Activated T-helper 17 cell treated with anti-CD3 and anti-CD28 coated beads, Interleukin-2, amount 50 U/mL, for 72 hours (primary cell): ENCODE measurements around the gene IPO13. TPM values are rescaled to one million over a fixed set of nuclear protein-coding genes. Genes with fewer than 3 reads are reported as not detected.

Experiments used
- ATAC-seq: fragments of 150-1000 bp; cut with Tn5 transposase; replicated peaks from 2 replicates; pipeline ENCODE4 v1.10.0; 2021; ENCODE audit warnings: mild to moderate bottlenecking, moderate library complexity
- H3K27ac Mint-ChIP-seq: one replicate; pipeline ENCODE4 v1.8.0; 2022; ENCODE audit warnings: mixed read lengths
- H3K27me3 Mint-ChIP-seq: one replicate; pipeline ENCODE4 v1.8.0; 2022; ENCODE audit warnings: mixed read lengths
- H3K36me3 Mint-ChIP-seq: one replicate; pipeline ENCODE4 v1.8.0; 2022; ENCODE audit warnings: low read depth, mild to moderate bottlenecking, mixed read lengths
- H3K4me1 Mint-ChIP-seq: one replicate; pipeline ENCODE4 v1.8.0; 2022; ENCODE audit warnings: mixed read lengths
- H3K4me3 Mint-ChIP-seq: one replicate; pipeline ENCODE4 v1.8.0; 2022; ENCODE audit warnings: mild to moderate bottlenecking, mixed read lengths
- H3K9me3 Mint-ChIP-seq: one replicate; pipeline ENCODE4 v1.8.0; 2022; ENCODE audit warnings: mixed read lengths
- total RNA-seq, 2 donors: library from RNA; stranded (reverse); gene quantifications; one replicate each; pipeline ENCODE4 v1.2.3, GENCODE V29; 2022

The IPO13 gene
- total RNA-seq, 2 donors from 2014 or later, result 9.4 to 26.5 TPM

DNA sequence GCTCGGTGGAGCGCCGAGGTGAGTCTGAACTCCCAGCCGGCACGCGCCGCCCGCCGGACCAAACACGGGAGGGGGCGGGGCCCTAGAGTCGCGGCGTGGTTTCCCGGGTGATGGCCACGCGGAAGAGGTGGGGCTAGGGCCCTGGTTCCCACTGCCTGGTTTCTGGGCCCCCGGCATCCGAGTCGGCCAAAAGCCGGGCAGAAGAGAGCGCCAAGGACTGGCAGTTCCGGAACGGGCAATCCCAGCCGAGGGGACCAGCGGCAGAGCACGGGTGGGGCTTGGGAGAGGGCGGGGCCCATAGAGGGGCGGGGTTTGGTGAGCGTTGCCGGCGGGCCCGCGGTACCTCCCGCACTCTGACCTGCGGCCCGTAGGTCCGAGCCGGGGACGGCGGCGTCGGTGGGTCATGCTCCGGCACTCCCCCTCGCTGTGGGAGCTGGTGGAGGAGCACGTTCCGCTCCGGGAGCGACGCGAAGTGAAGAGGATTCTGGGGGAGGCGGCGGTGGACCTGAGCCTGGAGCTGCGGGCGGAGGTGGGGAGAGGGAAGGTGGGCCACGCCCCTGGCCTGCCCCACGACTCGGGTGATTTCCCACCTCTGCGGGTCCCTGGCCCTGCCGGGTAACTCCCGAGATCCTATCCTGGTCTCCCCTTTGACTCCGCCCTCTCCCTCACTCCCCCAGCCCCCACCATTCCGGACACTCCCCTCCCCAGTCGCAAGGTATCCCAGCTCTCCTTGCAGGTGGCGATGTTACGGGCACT, 44.9 kb downstream of the IPO13 start, which contains the start of gene CCDC24:
Gene CCDC24, plus strand, starts transcription at position 124 of the 756 bp plus-strand sequence. Its CDS starts 280 bp downstream, at position 404.
- peak; percentile 90 for ATAC-seq
- H3K4me1 Mint-ChIP-seq, result no peaks in the 10 kb centered on the region
- H3K9me3 Mint-ChIP-seq, result no peaks in the 10 kb centered on the region
- H3K36me3 Mint-ChIP-seq, result no peaks in the 10 kb centered on the region
- peak within 1 kb of the TSS; percentile 85 for H3K4me3 Mint-ChIP-seq
- H3K27me3 Mint-ChIP-seq, result no peaks in the 10 kb centered on the region
- peak within 1 kb of the TSS; percentile 48 for H3K27ac Mint-ChIP-seq

DNA sequence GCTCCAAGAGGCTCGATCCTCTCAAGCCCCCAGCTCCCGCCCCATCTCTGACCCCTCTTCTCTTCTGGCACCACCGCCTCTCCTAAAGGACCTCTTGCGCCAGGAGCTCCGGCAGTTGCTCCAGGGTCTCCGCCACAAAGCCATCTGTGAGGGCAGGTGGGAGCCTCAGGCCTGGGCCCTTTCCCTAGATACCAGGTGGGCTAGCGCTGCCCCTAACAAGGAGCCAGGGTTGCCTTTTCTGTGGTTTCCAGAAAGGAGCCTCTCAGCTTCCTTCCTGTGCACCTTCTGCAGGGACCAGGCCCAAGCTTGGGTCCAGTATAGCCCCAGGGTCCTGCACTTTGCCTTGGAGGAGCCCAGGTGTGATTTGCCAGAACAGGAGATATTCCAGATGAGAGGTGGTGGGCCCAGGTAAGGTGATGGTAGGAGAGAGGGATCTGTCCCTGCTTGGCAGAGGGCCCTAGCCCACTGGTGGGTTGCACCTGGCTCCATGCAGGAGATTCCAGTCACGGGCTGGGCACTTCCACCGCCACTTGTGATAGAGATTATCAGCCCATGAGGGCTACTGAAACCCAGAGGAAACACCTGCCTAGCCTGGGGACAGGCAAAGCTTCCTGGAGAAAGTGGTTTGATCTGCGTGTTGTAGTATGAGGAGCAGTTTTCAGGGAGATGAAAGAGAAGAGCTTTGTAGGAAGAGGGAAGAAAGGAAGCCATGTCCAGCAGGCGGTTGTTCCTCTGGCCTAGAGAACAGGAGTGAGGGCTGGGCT, 45.7 kb downstream of the IPO13 start:
- no peaks in the 10 kb centered on the region for H3K36me3 Mint-ChIP-seq
- H3K4me3 Mint-ChIP-seq, result peak overlapping the region; percentile 85
- no peaks in the 10 kb centered on the region for H3K4me1 Mint-ChIP-seq
- peak overlapping the region; percentile 48 for H3K27ac Mint-ChIP-seq
- H3K9me3 Mint-ChIP-seq, result no peaks in the 10 kb centered on the region
- ATAC-seq, result no peak
- H3K27me3 Mint-ChIP-seq, result no peaks in the 10 kb centered on the region

DNA sequence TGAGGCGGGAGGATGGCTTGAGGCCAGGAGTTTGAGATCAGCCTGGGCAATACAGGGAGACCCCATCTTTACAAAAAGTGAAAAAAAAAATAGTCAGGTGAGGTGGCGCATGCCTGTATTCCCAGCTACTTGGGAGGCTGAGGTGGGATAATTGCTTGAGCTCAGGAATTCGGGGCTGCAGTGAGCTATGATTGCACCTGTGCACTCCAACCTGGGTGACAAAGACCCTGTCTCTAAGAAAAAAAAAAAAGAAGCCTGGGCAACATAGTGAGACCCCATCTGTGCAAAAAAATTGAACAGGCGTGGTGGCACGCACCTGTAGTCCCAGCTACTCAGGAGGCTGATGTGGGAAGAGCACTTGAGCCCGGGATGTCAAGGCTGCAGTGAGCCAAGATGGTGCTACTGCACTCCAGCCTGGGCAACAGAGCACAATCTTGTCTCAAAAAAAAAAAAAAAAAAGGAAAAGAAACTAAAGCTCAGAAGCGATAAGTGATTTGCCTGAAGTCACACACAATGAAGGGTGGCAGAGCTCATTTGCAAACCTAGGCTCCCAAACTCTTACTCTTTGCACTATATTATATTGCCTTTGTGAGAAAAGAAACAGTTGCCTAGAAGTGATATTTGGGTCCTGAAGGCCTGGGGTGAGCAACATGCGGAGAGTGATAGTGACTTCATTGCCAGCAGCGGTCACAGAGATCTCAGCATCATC, 46.6 kb downstream of the IPO13 start:
- H3K4me3 Mint-ChIP-seq, result peak overlapping the region; percentile 85
- H3K27me3 Mint-ChIP-seq, result no peaks in the 10 kb centered on the region
- no peak for ATAC-seq
- no peaks in the 10 kb centered on the region for H3K9me3 Mint-ChIP-seq
- no peaks in the 10 kb centered on the region for H3K36me3 Mint-ChIP-seq
- H3K4me1 Mint-ChIP-seq, result no peaks in the 10 kb centered on the region
- peak overlapping the region; percentile 48 for H3K27ac Mint-ChIP-seq

DNA sequence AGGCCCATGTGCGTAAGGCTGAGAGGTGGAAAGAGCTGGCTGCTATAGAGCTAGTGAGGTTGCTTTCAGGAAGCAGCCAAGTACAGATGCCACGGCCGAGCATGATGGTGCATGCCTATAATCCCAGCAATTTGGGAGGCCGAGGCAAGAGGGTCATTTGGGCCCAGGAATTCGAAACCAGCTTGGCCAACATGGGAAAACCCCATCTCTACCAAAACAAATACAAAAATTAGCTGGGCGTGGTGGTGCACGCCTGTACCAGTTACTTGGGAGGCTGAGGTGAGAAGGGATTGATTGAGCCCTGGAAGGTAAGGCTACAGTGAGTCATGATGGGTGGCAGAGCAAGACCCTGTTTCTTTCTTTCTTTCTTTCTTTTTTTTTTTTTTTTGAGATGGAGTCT, 47.3 kb downstream of the IPO13 start:
- Mint-ChIP-seq H3K9me3 (no peaks in the 10 kb centered on the region), H3K27ac (no peak overlapping the region), H3K36me3 (no peaks in the 10 kb centered on the region), H3K4me1 (no peaks in the 10 kb centered on the region), H3K27me3 (no peaks in the 10 kb centered on the region), H3K4me3 (no peak overlapping the region)
- no peak for ATAC-seq

DNA sequence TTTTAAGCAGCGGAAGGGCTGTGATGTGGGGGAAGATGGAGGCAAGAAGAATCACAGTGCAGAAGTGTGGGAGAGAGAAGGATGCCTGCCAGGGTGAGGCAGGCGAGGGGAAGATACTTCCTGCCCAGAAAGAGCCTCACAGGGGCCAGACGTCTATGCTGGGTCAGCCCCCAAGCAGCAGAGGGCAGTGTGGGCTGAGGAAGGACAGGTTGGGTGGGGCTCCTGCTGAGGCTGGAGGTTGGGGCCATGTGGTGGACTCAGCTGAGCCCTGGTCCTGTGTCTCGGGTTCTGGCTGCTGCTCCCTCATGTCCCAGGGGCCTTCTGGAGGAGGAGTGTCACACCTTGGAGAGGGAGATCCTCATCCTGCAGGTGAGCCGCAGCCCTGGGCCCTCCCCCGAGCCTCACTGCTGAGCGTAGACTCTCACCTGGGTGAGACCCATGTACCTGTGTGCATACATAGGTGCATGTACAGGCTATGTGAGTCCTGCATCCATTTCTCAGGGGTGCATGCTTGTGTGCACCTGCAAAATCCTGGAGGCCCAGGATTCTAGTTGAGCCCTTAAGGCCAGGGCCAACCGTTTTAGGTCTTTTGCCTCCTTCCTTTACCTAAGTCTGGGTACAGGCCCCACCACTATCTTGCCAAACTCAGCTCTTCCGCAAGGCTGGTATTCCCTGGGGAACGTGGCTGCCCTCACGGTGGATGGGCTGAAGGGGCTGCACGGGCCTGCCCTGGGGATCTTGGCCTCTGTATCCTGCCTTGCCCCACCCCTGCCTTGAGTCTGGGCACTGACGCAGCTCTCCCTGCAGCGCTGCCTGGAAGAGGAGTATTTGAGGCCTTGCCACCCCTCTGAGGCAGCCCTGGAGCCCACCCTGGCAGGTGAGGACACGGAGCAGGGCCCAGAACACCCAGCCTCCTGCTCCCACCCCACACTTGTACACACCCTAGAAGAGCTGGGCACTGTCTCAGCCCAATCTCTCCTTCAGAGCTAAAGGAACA, 48.3 kb downstream of the IPO13 start:
- Mint-ChIP-seq H3K4me1 (no peaks in the 10 kb centered on the region), H3K9me3 (no peaks in the 10 kb centered on the region), H3K4me3 (no peak overlapping the region)

DNA sequence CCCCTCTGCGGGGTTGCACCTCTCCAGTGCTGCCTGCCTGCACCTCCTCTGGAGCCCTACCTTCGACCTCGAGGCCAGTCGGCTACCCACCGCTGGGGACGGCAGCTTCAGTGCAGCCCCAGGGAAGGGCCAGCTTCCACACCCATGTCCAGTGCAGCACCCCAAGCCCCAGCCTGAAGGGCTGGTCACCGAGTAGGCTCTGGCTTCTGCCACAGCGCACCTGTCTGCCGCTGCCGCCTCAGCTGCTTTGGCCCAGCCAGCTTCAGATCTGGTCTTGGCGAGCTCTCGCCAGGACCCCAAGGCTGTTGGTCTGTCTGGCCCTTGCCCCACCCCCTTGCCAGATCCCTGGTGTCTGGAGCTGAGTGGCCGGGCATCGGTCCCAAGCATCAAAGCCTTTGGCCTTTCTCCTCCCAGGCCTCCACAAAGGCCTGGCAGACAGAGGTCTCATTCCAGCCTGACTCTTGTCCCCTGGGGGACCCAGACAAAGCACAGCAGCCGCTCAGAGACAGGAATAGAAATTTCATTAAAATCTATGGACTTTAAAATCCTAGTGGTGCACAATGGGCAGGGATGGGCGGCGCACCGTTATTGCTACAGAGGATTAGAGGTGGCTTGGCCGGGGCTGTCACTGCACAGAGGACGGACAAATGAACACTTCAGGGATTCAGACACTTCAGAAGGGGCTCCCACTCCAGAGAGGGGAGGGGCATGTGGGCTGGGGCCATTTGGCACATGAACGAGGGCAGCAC, 49.4 kb downstream of the IPO13 start:
- no peaks in the 10 kb centered on the region for H3K4me1 Mint-ChIP-seq
- ATAC-seq, result no peak
- no peak overlapping the region for H3K4me3 Mint-ChIP-seq
- H3K36me3 Mint-ChIP-seq, result peaks cover 3% of the 10 kb centered on the region
- H3K9me3 Mint-ChIP-seq, result no peaks in the 10 kb centered on the region
- H3K27ac Mint-ChIP-seq, result no peak overlapping the region
- H3K27me3 Mint-ChIP-seq, result no peaks in the 10 kb centered on the region

More for the DNA sequence above, 48.3 kb downstream of the IPO13 start:
- no peak for ATAC-seq
- Mint-ChIP-seq H3K27ac (no peak overlapping the region), H3K27me3 (no peaks in the 10 kb centered on the region), H3K36me3 (no peaks in the 10 kb centered on the region)

DNA sequence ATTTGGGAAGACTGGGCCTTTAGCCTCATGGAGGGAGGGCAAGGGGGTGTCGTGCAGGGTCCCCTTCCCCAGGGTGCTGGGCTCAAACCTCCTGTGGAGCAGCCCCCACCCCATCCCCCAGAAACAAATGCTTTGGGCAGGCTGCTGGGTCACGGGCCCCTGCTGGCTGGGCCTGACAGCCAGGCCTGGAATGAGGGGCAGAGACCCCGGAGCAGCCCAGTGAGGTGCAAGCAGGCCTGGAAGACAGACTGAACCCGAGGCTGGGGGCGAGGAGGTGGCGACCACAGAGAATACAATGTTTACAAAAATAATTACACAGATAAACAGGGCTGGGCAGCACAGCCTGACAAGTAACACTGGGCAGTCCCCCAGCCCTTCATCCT, 50.0 kb downstream of the IPO13 start:
- Mint-ChIP-seq H3K27me3 (no peaks in the 10 kb centered on the region), H3K27ac (no peak overlapping the region), H3K4me3 (no peak overlapping the region), H3K4me1 (no peaks in the 10 kb centered on the region), H3K36me3 (peaks cover 5% of the 10 kb centered on the region), H3K9me3 (no peaks in the 10 kb centered on the region)
- ATAC-seq, result no peak

DNA sequence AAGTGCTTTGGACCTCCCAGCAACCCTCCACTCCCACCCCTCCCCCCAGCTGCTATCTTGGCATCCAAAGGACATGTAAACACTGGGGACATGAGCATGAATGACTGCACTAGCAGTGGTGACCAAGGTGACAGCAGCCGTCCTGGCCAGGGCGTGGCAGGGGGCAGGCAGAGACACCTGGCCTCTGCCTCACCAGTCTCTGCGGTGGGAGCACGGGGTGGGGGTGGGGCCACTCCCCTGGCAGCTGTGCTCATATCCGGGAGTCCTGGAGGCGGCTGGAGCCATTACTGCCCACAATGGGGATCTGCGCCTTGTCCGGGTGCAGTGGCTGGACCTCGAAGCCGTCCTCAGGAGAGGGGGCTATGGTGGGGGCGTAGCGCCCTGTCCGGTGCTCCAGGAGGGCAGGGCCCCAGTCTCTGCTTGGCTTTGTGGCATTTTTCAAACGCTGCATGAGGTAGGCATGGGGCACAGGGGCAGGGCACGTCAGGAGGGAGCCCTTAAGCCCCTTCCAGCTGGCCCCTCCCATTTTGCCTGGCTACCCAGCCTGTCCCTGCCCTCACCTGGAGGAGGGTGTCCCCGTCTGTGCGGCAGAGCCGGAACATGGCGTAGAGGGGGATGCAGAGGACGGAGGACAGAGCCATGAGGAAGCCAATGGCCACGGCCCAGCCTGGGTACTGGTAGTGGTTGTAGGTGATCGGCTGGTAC, 50.7 kb downstream of the IPO13 start:
- Mint-ChIP-seq H3K4me1 (no peaks in the 10 kb centered on the region), H3K36me3 (peaks cover 5% of the 10 kb centered on the region), H3K9me3 (no peaks in the 10 kb centered on the region)

DNA sequence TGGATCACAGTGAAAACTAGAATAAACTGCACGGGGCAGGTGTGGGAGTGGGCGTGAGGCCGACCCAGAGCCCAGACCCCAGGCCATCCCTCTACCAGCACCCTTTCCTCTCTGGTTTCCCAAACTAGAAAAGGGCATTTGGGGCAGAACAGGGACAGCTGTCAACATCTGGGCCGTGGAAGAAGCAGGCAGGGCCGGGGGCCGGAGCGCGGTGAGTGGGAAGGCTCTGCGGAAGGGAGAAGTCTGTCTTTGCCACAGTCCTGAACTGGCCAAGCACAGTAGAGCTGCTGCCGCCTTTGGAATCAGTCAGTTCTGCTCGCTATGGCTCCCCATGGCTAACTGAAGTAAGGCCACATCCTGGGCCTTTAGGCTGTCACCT, 51.2 kb downstream of the IPO13 start:
- ATAC-seq, result no peak
- Mint-ChIP-seq H3K27ac (no peak overlapping the region), H3K27me3 (no peaks in the 10 kb centered on the region), H3K9me3 (no peaks in the 10 kb centered on the region), H3K4me3 (no peak overlapping the region), H3K36me3 (peaks cover 5% of the 10 kb centered on the region), H3K4me1 (no peaks in the 10 kb centered on the region)

More for the DNA sequence above, 50.7 kb downstream of the IPO13 start:
- Mint-ChIP-seq H3K4me3 (no peak overlapping the region), H3K27me3 (no peaks in the 10 kb centered on the region), H3K27ac (no peak overlapping the region)
- ATAC-seq, result no peak

DNA sequence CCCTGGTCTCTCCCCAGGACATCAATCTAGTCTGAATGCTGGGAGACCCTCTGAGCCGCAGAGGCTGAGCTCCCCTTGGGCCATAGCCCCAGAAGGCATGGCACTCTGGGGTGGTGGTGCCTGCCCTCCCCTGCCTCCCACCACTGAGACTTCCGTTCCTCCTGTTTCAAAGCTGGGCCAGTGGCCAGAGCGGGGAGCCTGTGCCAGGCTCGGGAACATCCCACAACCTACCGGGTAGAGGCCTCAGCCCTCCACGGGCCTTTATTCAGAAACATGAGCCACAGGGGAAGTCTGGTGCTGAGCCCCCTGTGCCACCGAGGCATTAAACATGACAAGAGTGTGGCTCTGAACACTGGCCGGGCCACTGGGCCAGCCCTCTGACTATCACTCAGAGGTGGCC, 52.7 kb downstream of the IPO13 start:
- H3K4me3 Mint-ChIP-seq, result no peak overlapping the region
- no peaks in the 10 kb centered on the region for H3K9me3 Mint-ChIP-seq
- ATAC-seq, result no peak
- H3K4me1 Mint-ChIP-seq, result no peaks in the 10 kb centered on the region
- no peaks in the 10 kb centered on the region for H3K27me3 Mint-ChIP-seq
- no peak overlapping the region for H3K27ac Mint-ChIP-seq
- peaks cover 5% of the 10 kb centered on the region for H3K36me3 Mint-ChIP-seq

DNA sequence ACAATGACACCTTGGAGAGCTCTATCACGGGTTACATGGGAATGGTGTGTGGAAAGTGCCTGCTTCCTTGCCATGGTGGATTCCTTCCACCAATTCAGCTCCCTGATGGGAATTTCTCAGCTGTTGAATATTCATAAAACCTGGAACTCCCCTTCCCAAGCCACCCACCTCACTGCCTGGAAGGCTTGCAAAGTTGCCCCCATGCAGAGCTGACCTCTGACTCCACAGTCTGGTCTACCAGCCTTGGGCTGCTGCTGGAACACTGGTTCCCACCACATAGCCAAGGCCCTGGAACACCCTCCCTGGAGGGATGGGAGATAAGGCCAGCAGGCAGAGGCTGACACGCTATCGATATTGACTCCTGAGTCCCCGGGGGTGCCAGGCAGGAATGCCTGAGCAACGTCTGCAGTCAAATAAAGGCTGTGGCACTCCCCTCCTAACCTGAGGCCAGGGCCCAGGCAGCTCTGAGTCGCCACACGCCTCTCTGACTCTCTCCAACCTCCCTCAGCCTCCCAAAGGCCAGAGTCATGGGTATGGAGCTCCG, 53.4 kb downstream of the IPO13 start:
- Mint-ChIP-seq H3K27ac (no peak overlapping the region), H3K9me3 (no peaks in the 10 kb centered on the region), H3K4me1 (no peaks in the 10 kb centered on the region), H3K4me3 (no peak overlapping the region), H3K27me3 (no peaks in the 10 kb centered on the region), H3K36me3 (peaks cover 5% of the 10 kb centered on the region)
- no peak for ATAC-seq

DNA sequence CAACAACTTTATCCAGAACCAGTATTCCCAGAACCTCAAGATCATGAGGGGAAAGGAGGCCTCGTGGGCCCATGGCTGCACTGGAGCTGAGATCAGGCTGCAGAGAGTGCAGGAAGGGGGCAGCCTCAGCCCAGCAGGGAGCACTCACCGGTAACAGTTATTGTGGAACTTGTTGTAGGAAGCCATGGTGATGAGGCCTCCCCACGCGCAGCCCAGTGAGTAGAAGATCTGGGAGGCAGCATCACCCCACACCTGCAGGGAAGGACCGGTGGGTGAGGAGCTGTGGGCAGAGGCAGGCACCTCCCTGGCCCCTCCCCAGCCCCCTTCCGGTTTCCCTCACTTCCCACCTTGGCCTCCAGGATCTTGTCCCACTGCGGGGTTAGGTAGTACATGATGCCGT, 55.4 kb downstream of the IPO13 start:
- H3K36me3 Mint-ChIP-seq, result peaks cover 5% of the 10 kb centered on the region
- H3K27ac Mint-ChIP-seq, result no peak overlapping the region
- H3K4me3 Mint-ChIP-seq, result no peak overlapping the region
- H3K27me3 Mint-ChIP-seq, result no peaks in the 10 kb centered on the region
- ATAC-seq, result no peak
- H3K4me1 Mint-ChIP-seq, result no peaks in the 10 kb centered on the region
- H3K9me3 Mint-ChIP-seq, result no peaks in the 10 kb centered on the region
